ENCODE measurements around the gene PRKG1.

PRKG1 gene

GRCh38 chr10:51892313-51892712 lies 818.0 kb downstream of the PRKG1 start:
- no peak overlapping the region for H3K4me3 Mint-ChIP-seq
- H3K27ac Mint-ChIP-seq (ENCODE audit: low read depth): no peak overlapping the region
- no peaks in the 10 kb centered on the region for H3K9me3 Mint-ChIP-seq
- no peaks in the 10 kb centered on the region for H3K27me3 Mint-ChIP-seq
- no peaks in the 10 kb centered on the region for H3K4me1 Mint-ChIP-seq
- ATAC-seq (replicated peaks; ENCODE audit: extremely low read depth, poor library complexity, severe bottlenecking): no peak
- H3K36me3 Mint-ChIP-seq (ENCODE audit: insufficient read depth): no peaks in the 10 kb centered on the region
- DNase-seq (ENCODE audit: low spot score in 2 of 2): no peak

GRCh38 chr10:51892965-51893658 lies 818.8 kb downstream of the PRKG1 start:
- Mint-ChIP-seq H3K4me1 (no peaks in the 10 kb centered on the region), H3K4me3 (no peak overlapping the region), H3K36me3 (ENCODE audit: insufficient read depth) (no peaks in the 10 kb centered on the region), H3K27me3 (no peaks in the 10 kb centered on the region), H3K9me3 (no peaks in the 10 kb centered on the region), H3K27ac (ENCODE audit: low read depth) (no peak overlapping the region)
- no peak for ATAC-seq (replicated peaks; ENCODE audit: extremely low read depth, poor library complexity, severe bottlenecking)
- no peak for DNase-seq (ENCODE audit: low spot score in 2 of 2)

GRCh38 chr10:51894771-51895578 lies 820.7 kb downstream of the PRKG1 start:
- Mint-ChIP-seq H3K4me3 (no peak overlapping the region), H3K27ac (ENCODE audit: low read depth) (no peak overlapping the region), H3K4me1 (no peaks in the 10 kb centered on the region), H3K9me3 (no peaks in the 10 kb centered on the region), H3K27me3 (no peaks in the 10 kb centered on the region), H3K36me3 (ENCODE audit: insufficient read depth) (no peaks in the 10 kb centered on the region)
- DNase-seq (ENCODE audit: low spot score in 2 of 2): no peak
- no peak for ATAC-seq (replicated peaks; ENCODE audit: extremely low read depth, poor library complexity, severe bottlenecking)

GRCh38 chr10:51896849-51897248 lies 822.6 kb downstream of the PRKG1 start:
- no peak for DNase-seq (ENCODE audit: low spot score in 2 of 2)
- no peak for ATAC-seq (replicated peaks; ENCODE audit: extremely low read depth, poor library complexity, severe bottlenecking)
- Mint-ChIP-seq H3K27me3 (no peaks in the 10 kb centered on the region), H3K4me3 (no peak overlapping the region), H3K36me3 (ENCODE audit: insufficient read depth) (no peaks in the 10 kb centered on the region), H3K27ac (ENCODE audit: low read depth) (no peak overlapping the region), H3K4me1 (no peaks in the 10 kb centered on the region), H3K9me3 (no peaks in the 10 kb centered on the region)

- H3K27me3 Mint-ChIP-seq: no peaks in the 10 kb centered on the region
- no peak overlapping the region for H3K4me3 Mint-ChIP-seq
- no peak for ATAC-seq (replicated peaks; ENCODE audit: extremely low read depth, poor library complexity, severe bottlenecking)
- no peaks in the 10 kb centered on the region for H3K4me1 Mint-ChIP-seq
- H3K36me3 Mint-ChIP-seq (ENCODE audit: insufficient read depth): no peaks in the 10 kb centered on the region
- no peaks in the 10 kb centered on the region for H3K9me3 Mint-ChIP-seq
- H3K27ac Mint-ChIP-seq (ENCODE audit: low read depth): no peak overlapping the region
- DNase-seq (ENCODE audit: low spot score in 2 of 2): no peak
These were observed 823.3 kb downstream of the PRKG1 start for GRCh38 chr10:51897560-51897959.

GRCh38 chr10:51900180-51900579 lies 825.9 kb downstream of the PRKG1 start:
- DNase-seq (ENCODE audit: low spot score in 2 of 2) (no peak), ATAC-seq (replicated peaks; ENCODE audit: extremely low read depth, poor library complexity, severe bottlenecking) (no peak)
- Mint-ChIP-seq H3K9me3 (no peaks in the 10 kb centered on the region), H3K36me3 (ENCODE audit: insufficient read depth) (no peaks in the 10 kb centered on the region), H3K4me3 (no peak overlapping the region), H3K4me1 (no peaks in the 10 kb centered on the region), H3K27me3 (no peaks in the 10 kb centered on the region), H3K27ac (ENCODE audit: low read depth) (no peak overlapping the region)

- H3K36me3 Mint-ChIP-seq (ENCODE audit: insufficient read depth): no peaks in the 10 kb centered on the region
- no peak overlapping the region for H3K27ac Mint-ChIP-seq (ENCODE audit: low read depth)
- no peak for DNase-seq (ENCODE audit: low spot score in 2 of 2)
These were observed 829.4 kb downstream of the PRKG1 start for GRCh38 chr10:51903675-51904074.

GRCh38 chr10:51905032-51905431 lies 830.7 kb downstream of the PRKG1 start:
- peaks cover 10% of the 10 kb centered on the region for H3K27me3 Mint-ChIP-seq
- no peak overlapping the region for H3K4me3 Mint-ChIP-seq
- no peaks in the 10 kb centered on the region for H3K9me3 Mint-ChIP-seq
- peaks cover 2% of the 10 kb centered on the region for H3K36me3 Mint-ChIP-seq (ENCODE audit: insufficient read depth)
- no peak for DNase-seq (ENCODE audit: low spot score in 2 of 2)
- H3K4me1 Mint-ChIP-seq: no peaks in the 10 kb centered on the region
- no peak overlapping the region for H3K27ac Mint-ChIP-seq (ENCODE audit: low read depth)
- no peak for ATAC-seq (replicated peaks; ENCODE audit: extremely low read depth, poor library complexity, severe bottlenecking)

More at GRCh38 chr10:51903675-51904074, 829.4 kb downstream of the PRKG1 start:
- ATAC-seq (replicated peaks; ENCODE audit: extremely low read depth, poor library complexity, severe bottlenecking): no peak
- H3K9me3 Mint-ChIP-seq: no peaks in the 10 kb centered on the region
- no peaks in the 10 kb centered on the region for H3K4me1 Mint-ChIP-seq
- H3K4me3 Mint-ChIP-seq: no peak overlapping the region
- H3K27me3 Mint-ChIP-seq: peaks cover 10% of the 10 kb centered on the region

GRCh38 chr10:51907361-51907760 lies 833.1 kb downstream of the PRKG1 start:
- ATAC-seq (replicated peaks; ENCODE audit: extremely low read depth, poor library complexity, severe bottlenecking) (no peak), DNase-seq (ENCODE audit: low spot score in 2 of 2) (no peak)
- Mint-ChIP-seq H3K27me3 (peaks cover 10% of the 10 kb centered on the region), H3K4me3 (no peak overlapping the region), H3K36me3 (ENCODE audit: insufficient read depth) (peaks cover 2% of the 10 kb centered on the region), H3K27ac (ENCODE audit: low read depth) (no peak overlapping the region), H3K4me1 (no peaks in the 10 kb centered on the region), H3K9me3 (no peaks in the 10 kb centered on the region)

GRCh38 chr10:51910189-51910588 lies 835.9 kb downstream of the PRKG1 start:
- DNase-seq (ENCODE audit: low spot score in 2 of 2) (no peak), ATAC-seq (replicated peaks; ENCODE audit: extremely low read depth, poor library complexity, severe bottlenecking) (no peak)
- H3K36me3 Mint-ChIP-seq (ENCODE audit: insufficient read depth): peaks cover 2% of the 10 kb centered on the region
- no peak overlapping the region for H3K27ac Mint-ChIP-seq (ENCODE audit: low read depth)
- H3K4me3 Mint-ChIP-seq: no peak overlapping the region
- H3K4me1 Mint-ChIP-seq: no peaks in the 10 kb centered on the region
- H3K27me3 Mint-ChIP-seq: peaks cover 10% of the 10 kb centered on the region
- H3K9me3 Mint-ChIP-seq: no peaks in the 10 kb centered on the region

GRCh38 chr10:51910596-51910995 lies 836.3 kb downstream of the PRKG1 start:
- no peaks in the 10 kb centered on the region for H3K9me3 Mint-ChIP-seq
- ATAC-seq (replicated peaks; ENCODE audit: extremely low read depth, poor library complexity, severe bottlenecking) (no peak), DNase-seq (ENCODE audit: low spot score in 2 of 2) (no peak)
- peaks cover 2% of the 10 kb centered on the region for H3K36me3 Mint-ChIP-seq (ENCODE audit: insufficient read depth)
- H3K27ac Mint-ChIP-seq (ENCODE audit: low read depth): no peak overlapping the region
- H3K4me1 Mint-ChIP-seq: no peaks in the 10 kb centered on the region
- H3K4me3 Mint-ChIP-seq: no peak overlapping the region
- H3K27me3 Mint-ChIP-seq: peaks cover 7% of the 10 kb centered on the region

- ATAC-seq (replicated peaks; ENCODE audit: extremely low read depth, poor library complexity, severe bottlenecking): no peak
- Mint-ChIP-seq H3K4me3 (no peak overlapping the region), H3K27me3 (no peaks in the 10 kb centered on the region), H3K4me1 (no peaks in the 10 kb centered on the region), H3K36me3 (ENCODE audit: insufficient read depth) (peaks cover 2% of the 10 kb centered on the region), H3K27ac (ENCODE audit: low read depth) (no peak overlapping the region), H3K9me3 (no peaks in the 10 kb centered on the region)
- no peak for DNase-seq (ENCODE audit: low spot score in 2 of 2)
These were observed 837.4 kb downstream of the PRKG1 start for GRCh38 chr10:51911723-51912122.

GRCh38 chr10:51915031-51915542 lies 840.8 kb downstream of the PRKG1 start:
- no peak overlapping the region for H3K27ac Mint-ChIP-seq (ENCODE audit: low read depth)
- no peaks in the 10 kb centered on the region for H3K36me3 Mint-ChIP-seq (ENCODE audit: insufficient read depth)
- no peaks in the 10 kb centered on the region for H3K4me1 Mint-ChIP-seq
- no peaks in the 10 kb centered on the region for H3K27me3 Mint-ChIP-seq
- H3K4me3 Mint-ChIP-seq: no peak overlapping the region
- H3K9me3 Mint-ChIP-seq: no peaks in the 10 kb centered on the region
- DNase-seq (ENCODE audit: low spot score in 2 of 2) (no peak), ATAC-seq (replicated peaks; ENCODE audit: extremely low read depth, poor library complexity, severe bottlenecking) (no peak)
